Bronchial epithelial cell (primary cell): Measurements from ENCODE around the gene DYRK4. TPM values are rescaled to one million over a fixed set of nuclear protein-coding genes. Genes with fewer than 3 reads are reported as not detected.

Experiments
- DNase-seq: peaks from one replicate; pipeline ENCODE4 v3.0.0-alpha.2; 2010; ENCODE audit warnings: low read depth
- FAIRE-seq: peaks from 2 replicates; lab custom pipeline; 2011; peaks lifted over from hg19 to GRCh38; lab: Jason Lieb, UNC
- H3K27me3 ChIP-seq: 2 replicates; pipeline ENCODE4 v1.5.1; 2011; ENCODE audit warnings: low read length; ENCODE audit not compliant: control insufficient read depth, insufficient read depth
- H3K36me3 ChIP-seq: 2 replicates; pipeline ENCODE4 v1.5.1; 2011; ENCODE audit warnings: low read length; ENCODE audit not compliant: control insufficient read depth, insufficient read depth
- H3K4me3 ChIP-seq: 2 replicates; pipeline ENCODE4 v1.5.1; 2011; ENCODE audit warnings: mild to moderate bottlenecking, low read depth, low read length, control low read depth
- total RNA-seq: library from RNA; depleted of rRNA; stranded (reverse); fragments of >200 nt; gene quantifications from 2 replicates; pipeline ENCODE4 v1.2.1, GENCODE V29; 2014
- TF ChIP-seq, protein P1 (sequence below): IDR thresholded peaks from 2 replicates; pipeline ENCODE4 v1.5.1; 2011; ENCODE audit warnings: mild to moderate bottlenecking, moderate library complexity, low read length, control low read depth, inconsistent platforms; ENCODE audit not compliant: insufficient read depth, severe bottlenecking

The DYRK4 gene
- total RNA-seq, 1 donor from 2014 or later, result 20.0 TPM

- TF ChIP-seq, protein P1, sequence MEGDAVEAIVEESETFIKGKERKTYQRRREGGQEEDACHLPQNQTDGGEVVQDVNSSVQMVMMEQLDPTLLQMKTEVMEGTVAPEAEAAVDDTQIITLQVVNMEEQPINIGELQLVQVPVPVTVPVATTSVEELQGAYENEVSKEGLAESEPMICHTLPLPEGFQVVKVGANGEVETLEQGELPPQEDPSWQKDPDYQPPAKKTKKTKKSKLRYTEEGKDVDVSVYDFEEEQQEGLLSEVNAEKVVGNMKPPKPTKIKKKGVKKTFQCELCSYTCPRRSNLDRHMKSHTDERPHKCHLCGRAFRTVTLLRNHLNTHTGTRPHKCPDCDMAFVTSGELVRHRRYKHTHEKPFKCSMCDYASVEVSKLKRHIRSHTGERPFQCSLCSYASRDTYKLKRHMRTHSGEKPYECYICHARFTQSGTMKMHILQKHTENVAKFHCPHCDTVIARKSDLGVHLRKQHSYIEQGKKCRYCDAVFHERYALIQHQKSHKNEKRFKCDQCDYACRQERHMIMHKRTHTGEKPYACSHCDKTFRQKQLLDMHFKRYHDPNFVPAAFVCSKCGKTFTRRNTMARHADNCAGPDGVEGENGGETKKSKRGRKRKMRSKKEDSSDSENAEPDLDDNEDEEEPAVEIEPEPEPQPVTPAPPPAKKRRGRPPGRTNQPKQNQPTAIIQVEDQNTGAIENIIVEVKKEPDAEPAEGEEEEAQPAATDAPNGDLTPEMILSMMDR, result no peak
- Histone ChIP-seq H3K4me3 (no peak overlapping the region), H3K27me3 (no peaks in the 10 kb centered on the region), H3K36me3 (peaks cover 6% of the 10 kb centered on the region)
- DNase-seq (no peak), FAIRE-seq (no peak)
These were observed 47.1 kb downstream of the DYRK4 start for GRCh38 chr12:4609071-4609470.

- Histone ChIP-seq H3K4me3 (no peak overlapping the region), H3K36me3 (peaks cover 6% of the 10 kb centered on the region), H3K27me3 (no peaks in the 10 kb centered on the region)
- FAIRE-seq (no peak), DNase-seq (no peak)
- TF ChIP-seq, protein P1, result no peak
These were observed 48.5 kb downstream of the DYRK4 start for GRCh38 chr12:4610481-4610880.

GRCh38 chr12:4615667-4616066, 53.7 kb downstream of the DYRK4 start:
- H3K36me3 ChIP-seq, result peaks cover 1% of the 10 kb centered on the region
- no peak for FAIRE-seq

DNA sequence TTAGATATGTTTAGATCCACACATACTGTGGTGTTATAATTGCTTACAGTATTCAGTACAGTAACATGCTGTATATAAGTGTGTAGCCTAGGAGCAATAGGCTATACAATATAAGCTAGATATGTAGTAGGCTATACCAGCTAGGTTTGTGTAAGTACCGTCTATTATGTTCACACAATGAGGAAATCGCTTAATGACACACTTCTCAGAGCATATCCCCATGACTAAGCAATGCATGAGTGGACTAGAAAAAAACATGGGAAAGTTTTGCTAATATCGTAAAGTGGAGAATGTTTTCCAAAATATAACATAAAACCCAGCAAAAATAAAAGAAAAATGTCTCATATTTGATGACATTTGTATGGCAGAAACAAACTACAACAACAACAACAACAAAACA, 59.5 kb downstream of the DYRK4 start:
- H3K27me3 ChIP-seq, result no peaks in the 10 kb centered on the region
- FAIRE-seq (no peak), DNase-seq (peak; percentile 35)
- H3K4me3 ChIP-seq, result no peak overlapping the region
- no peaks in the 10 kb centered on the region for H3K36me3 ChIP-seq
- TF ChIP-seq, protein P1, result no peak

More at GRCh38 chr12:4615667-4616066, 53.7 kb downstream of the DYRK4 start:
- DNase-seq, result no peak
- Histone ChIP-seq H3K27me3 (no peaks in the 10 kb centered on the region), H3K4me3 (no peak overlapping the region)
- TF ChIP-seq, protein P1, result no peak

- no peak for DNase-seq
- FAIRE-seq, result no peak
- H3K27me3 ChIP-seq, result no peaks in the 10 kb centered on the region
- TF ChIP-seq, protein P1, result no peak
- no peak overlapping the region for H3K4me3 ChIP-seq
- no peaks in the 10 kb centered on the region for H3K36me3 ChIP-seq
These were observed 64.5 kb downstream of the DYRK4 start for GRCh38 chr12:4626543-4626942.

GRCh38 chr12:4628406-4628805, 66.4 kb downstream of the DYRK4 start:
- H3K27me3 ChIP-seq, result no peaks in the 10 kb centered on the region
- TF ChIP-seq, protein P1, result no peak
- FAIRE-seq (no peak), DNase-seq (no peak)
- no peak overlapping the region for H3K4me3 ChIP-seq
- H3K36me3 ChIP-seq, result no peaks in the 10 kb centered on the region
